GM12878 (cell line): ENCODE measurements around the gene STYXL1. TPM values are rescaled to one million over a fixed set of nuclear protein-coding genes. Genes with fewer than 3 reads are reported as not detected.
A peak's percentile ranks its signal among the peaks of the same experiment; 100 is the strongest.

Source experiments
- ATAC-seq: fragments of 200-7000 bp; cut with Tn5 transposase; 3 replicates; pipeline ENCODE4 v1.9.1; 2020; ENCODE audit warnings: mild to moderate bottlenecking, moderate library complexity
- BruUV-seq: library from RNA; stranded (reverse); fragments of 400-500 nt; replicated peaks from 2 replicates; lab custom pipeline; 2021; lab: Mats Ljungman, UMichigan
- CTCF ChIA-PET: fragments of 300-600 bp; sonication (Branson Sonifier 250); formaldehyde crosslinking; extraction: SDS; loops from one replicate; lab custom pipeline; 2021; ENCODE audit warnings: inconsistent platforms; lab: Yijun Ruan, JAX
- POLR2A ChIA-PET: fragments of 350-600 bp; formaldehyde crosslinking; extraction: SDS; loops from one replicate; lab custom pipeline; 2021; ENCODE audit warnings: inconsistent platforms; lab: Charles Lee
- RAD21 ChIA-PET: fragments of 300-600 bp; sonication (Branson Sonifier 250); formaldehyde crosslinking; loops from one replicate; lab custom pipeline; 2023; ENCODE audit warnings: antibody characterized with exemption; ENCODE audit not compliant: unreplicated experiment; lab: Charles Lee
- SMC1A ChIA-PET: fragments of 300-600 bp; sonication (Branson Sonifier 250); formaldehyde crosslinking; loops from one replicate; lab custom pipeline; 2023; ENCODE audit not compliant: unreplicated experiment, uncharacterized antibody; lab: Charles Lee
- DNase-seq: peaks from one replicate; pipeline ENCODE4 v3.0.0-alpha.2; 2011; ENCODE audit warnings: low read depth, low spot score
- FAIRE-seq: peaks from 3 replicates; lab custom pipeline; 2011; peaks lifted over from hg19 to GRCh38; lab: Jason Lieb, UNC
- H2AFZ ChIP-seq: 2 replicates; pipeline ENCODE4 v1.6.0; 2011; ENCODE audit warnings: low read depth, low read length, control low read depth; ENCODE audit not compliant: control insufficient read depth
- H3K27ac ChIP-seq: 2 replicates; pipeline ENCODE4 v1.5.1; 2011; ENCODE audit warnings: control low read depth; ENCODE audit not compliant: control insufficient read depth, insufficient read depth
- H3K27me3 ChIP-seq, 2 experiments: replicated peaks in 1 of 2; 2 replicates each; pipeline versions ENCODE4 v1.6.0 to v1.6.1; 2011; ENCODE audit warnings: low read length in 1 of 2; ENCODE audit not compliant: control insufficient read depth in 2 of 2, insufficient read depth in 2 of 2
- H3K36me3 ChIP-seq, 2 experiments: 2 replicates each; pipeline ENCODE4 v1.5.1; 2011; ENCODE audit warnings: low read length in 1 of 2; ENCODE audit not compliant: control insufficient read depth in 2 of 2, insufficient read depth in 2 of 2
- H3K4me1 ChIP-seq: 2 replicates; pipeline ENCODE4 v1.6.1; 2011; ENCODE audit warnings: mild to moderate bottlenecking, low read length, moderate library complexity, mixed read lengths; ENCODE audit not compliant: control insufficient read depth, insufficient read depth
- H3K4me2 ChIP-seq: 2 replicates; pipeline ENCODE4 v1.6.0; 2011; ENCODE audit warnings: control low read depth; ENCODE audit not compliant: control insufficient read depth, insufficient read depth
- H3K4me3 ChIP-seq: fragments of 200-600 bp; sonication (generic); 2 replicates; pipeline ENCODE4 v1.5.1; 2016
- H3K79me2 ChIP-seq: 2 replicates; pipeline ENCODE4 v1.6.0; 2011; ENCODE audit warnings: low read length; ENCODE audit not compliant: control insufficient read depth, insufficient read depth
- H3K9ac ChIP-seq: 2 replicates; pipeline ENCODE4 v1.8.0; 2011; ENCODE audit warnings: low read length, control low read depth, mixed read lengths; ENCODE audit not compliant: control insufficient read depth, insufficient read depth
- H3K9me3 ChIP-seq: replicated peaks from 3 replicates; pipeline ENCODE4 v1.5.1; 2011; ENCODE audit warnings: mild to moderate bottlenecking, low read length; ENCODE audit not compliant: control insufficient read depth, insufficient read depth
- H4K20me1 ChIP-seq: 2 replicates; pipeline ENCODE4 v1.6.0; 2011; ENCODE audit not compliant: control insufficient read depth, insufficient read depth
- ATF7 ChIP-seq: fragments of 450-650 bp; IDR thresholded peaks from 2 replicates; pipeline ENCODE4 v1.6.1; 2016; ENCODE audit warnings: low read depth, mild to moderate bottlenecking
- BMI1 ChIP-seq: fragments of 450-650 bp; IDR thresholded peaks from 2 replicates; pipeline ENCODE4 v1.6.1; 2016; ENCODE audit warnings: mild to moderate bottlenecking, moderate library complexity, borderline replicate concordance
- EGR1 ChIP-seq, 2 experiments: IDR thresholded peaks; 1 replicate in 1 of 2; 2 replicates in 1 of 2; pipeline ENCODE4 v1.6.1; 2011 to 2012; ENCODE audit warnings: low read depth in 2 of 2, low read length in 2 of 2, borderline replicate concordance in 1 of 2, mild to moderate bottlenecking in 1 of 2, moderate library complexity in 1 of 2
- IKZF1 ChIP-seq: fragments of 450-650 bp; conservative IDR thresholded peaks from 2 replicates; pipeline ENCODE4 v1.6.1; 2017; ENCODE audit warnings: antibody characterized with exemption, mild to moderate bottlenecking
- KDM1A ChIP-seq: fragments of 200-600 bp; sonication (generic); IDR thresholded peaks from 2 replicates; pipeline ENCODE4 v1.6.1; 2016; ENCODE audit warnings: borderline replicate concordance
- KLF5 ChIP-seq: fragments of 450-650 bp; IDR thresholded peaks from 2 replicates; pipeline ENCODE4 v1.6.1; 2014; ENCODE audit warnings: mild to moderate bottlenecking; ENCODE audit not compliant: partially characterized antibody
- NFYB ChIP-seq: IDR thresholded peaks from 2 replicates; pipeline ENCODE4 v1.6.1; 2011; ENCODE audit warnings: low read depth, mild to moderate bottlenecking, low read length, improper control_type of control experiment, moderate library complexity; ENCODE audit not compliant: insufficient read depth
- NR2C1 ChIP-seq: fragments of 450-650 bp; IDR thresholded peaks from 2 replicates; pipeline ENCODE4 v1.6.1; 2017; ENCODE audit warnings: antibody characterized with exemption, mild to moderate bottlenecking, moderate library complexity
- NR2F1 ChIP-seq: fragments of 450-650 bp; conservative IDR thresholded peaks from 2 replicates; pipeline ENCODE4 v1.6.1; 2017; ENCODE audit warnings: mild to moderate bottlenecking
- POLR2A ChIP-seq: IDR thresholded peaks from 2 replicates; pipeline ENCODE4 v1.6.1; 2011; ENCODE audit warnings: low read depth, mild to moderate bottlenecking, low read length
- POLR2AphosphoS5 ChIP-seq: IDR thresholded peaks from 2 replicates; pipeline ENCODE4 v1.6.1; 2011; ENCODE audit warnings: mild to moderate bottlenecking, low read length, inconsistent platforms
- RCOR1 ChIP-seq: conservative IDR thresholded peaks from 2 replicates; pipeline ENCODE4 v1.6.1; 2012; ENCODE audit warnings: low read depth, low read length, improper control_type of control experiment
- SUZ12 ChIP-seq: fragments of 200-600 bp; sonication (generic); IDR thresholded peaks from one replicate; pipeline ENCODE4 v1.6.1; 2018; ENCODE audit warnings: antibody characterized with exemption, mild to moderate bottlenecking; ENCODE audit not compliant: unreplicated experiment
- WGBS: methylation state at CpG from one replicate; pipeline ENCODE4 v1.1.6; 2016; ENCODE audit warnings: low lambda C conversion rate; ENCODE audit not compliant: insufficient replicate concordance, insufficient coverage; ENCODE audit errors: missing lambda C conversion rate; 5-methylcytosine and 5-hydroxymethylcytosine counted together
- in situ Hi-C: fragments of 300-500 bp; cut with MboI; formaldehyde crosslinking; loops from 9 replicates; pipeline ENCODE4 v1.14.3; 2018; ENCODE audit warnings: mixed read lengths
- intact Hi-C: fragments of 100-400 bp; cut with micrococcal nuclease; formaldehyde crosslinking; loops from one replicate; pipeline ENCODE4 v1.14.2; 2022; ENCODE audit not compliant: unreplicated experiment
- polyA plus RNA-seq, 11 experiments: library from polyadenylated mRNA; depleted of rRNA in 4 of 11; unstranded in 6 of 11; stranded (reverse) in 5 of 11; fragments of >200 nt; fragmentation: Nextera tagmentation in 4 of 11; fragmentation: Illumina TruSeq in 1 of 11; extraction: Ambion mirVana in 4 of 11; extraction: Trizol in 1 of 11; gene quantifications; 1 replicate in 1 of 11; 2 replicates in 10 of 11; pipeline versions ENCODE4 v1.2.1 to v1.2.3, GENCODE V29; 2011 to 2016; ENCODE audit warnings: inconsistent platforms in 2 of 11, missing spikeins in 2 of 11, low read depth in 1 of 11
- total RNA-seq, 4 experiments: library from RNA; depleted of rRNA in 3 of 4; stranded (reverse); fragments of >200 nt in 3 of 4; fragmentation: Illumina TruSeq in 1 of 4; extraction: Trizol in 1 of 4; gene quantifications; 2 replicates each; pipeline versions ENCODE4 v1.2.1 to v1.2.3, GENCODE V29; 2013 to 2021
- TF ChIP-seq, protein P1 (sequence below): fragments of 450-650 bp; conservative IDR thresholded peaks from 2 replicates; pipeline ENCODE4 v1.6.1; 2017; ENCODE audit warnings: mild to moderate bottlenecking, moderate library complexity
- TF ChIP-seq, protein P2 (sequence below): fragments of 450-650 bp; IDR thresholded peaks from 2 replicates; pipeline ENCODE4 v1.6.1; 2014; ENCODE audit warnings: mild to moderate bottlenecking
- TF ChIP-seq, protein P3 (sequence below): IDR thresholded peaks from 2 replicates; pipeline ENCODE4 v1.6.1; 2011; ENCODE audit warnings: borderline replicate concordance, low read depth, mild to moderate bottlenecking, moderate library complexity, low read length; ENCODE audit not compliant: insufficient read depth, poor library complexity, severe bottlenecking

STYXL1 gene
- total and polyA plus RNA-seq, 10 of the 15 experiments (the other 5 are each of a cell fraction or from before 2014, with no cell fraction given), result 18.4 to 65.9 (median 40.7) TPM

DNA sequence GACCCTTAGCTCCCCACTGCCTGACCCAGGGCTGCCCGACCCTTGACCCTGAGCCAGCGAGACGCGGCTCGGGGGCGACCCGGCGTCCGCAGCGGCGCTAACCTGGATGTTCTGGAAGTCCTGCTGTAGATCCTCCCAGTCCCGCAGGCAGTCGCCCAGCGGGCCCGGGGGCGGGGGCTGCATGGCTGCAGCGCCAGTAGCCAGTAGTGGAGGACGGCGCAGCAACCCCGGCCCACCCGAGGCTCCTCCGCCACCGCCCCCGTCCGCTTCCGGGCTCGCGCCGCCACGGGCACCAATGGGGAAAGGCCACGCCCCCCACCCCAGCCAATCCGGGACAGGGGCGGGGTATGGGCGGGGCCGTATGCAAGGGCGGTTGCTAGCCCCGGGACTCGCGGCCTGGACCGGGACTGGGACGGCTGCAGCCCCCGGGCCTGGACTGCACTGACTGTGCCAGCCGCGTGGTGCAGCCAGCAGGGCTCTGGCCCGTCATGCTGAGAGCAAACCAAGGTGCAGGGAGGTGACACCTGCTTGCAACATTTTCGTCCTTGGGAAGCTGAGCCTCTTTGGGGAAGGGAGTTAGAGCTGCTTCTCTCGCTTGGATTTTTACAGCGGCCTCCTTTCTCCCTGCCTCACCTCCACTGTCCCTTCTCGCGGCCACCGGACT, 53.3 kb downstream of the STYXL1 start, which contains the start of gene TMEM120A:
TSS of gene TMEM120A (minus strand) at position 208 of the 664 bp plus-strand sequence. CDS start at position 183, 25 bp downstream.
- WGBS, result 3% methylated on average over 29 of the region's 51 CpGs
- peak within 1 kb of the TSS; percentile 39; the same call in 1 of the 2 replicates for H3K27ac ChIP-seq
- peak within 1 kb of the TSS; percentile 94 for H3K4me2 ChIP-seq
- TF ChIP-seq KLF5 (no peak), RCOR1 (no peak), SUZ12 (no peak), POLR2AphosphoS5 (peak; percentile 49; the same call in 1 of the 2 replicates), NFYB (peak; percentile 90), KDM1A (no peak), IKZF1 (0 out of 2 replicates have a peak, but pooled peaks have one; percentile 30), BMI1 (no peak), EGR1 (IDR thresholded peaks at IDR 0.05; ENCODE audit: borderline replicate concordance in 1 of 2, low read depth in 2 of 2, low read length in 2 of 2) (peak in 1 of 2 experiments; percentile 90; a peak in 2 of 3 replicates), POLR2A (peak; percentile 73), NR2C1 (peak; percentile 77), NR2F1 (peak; percentile 96), ATF7 (no peak)
- TF ChIP-seq, protein P1, sequence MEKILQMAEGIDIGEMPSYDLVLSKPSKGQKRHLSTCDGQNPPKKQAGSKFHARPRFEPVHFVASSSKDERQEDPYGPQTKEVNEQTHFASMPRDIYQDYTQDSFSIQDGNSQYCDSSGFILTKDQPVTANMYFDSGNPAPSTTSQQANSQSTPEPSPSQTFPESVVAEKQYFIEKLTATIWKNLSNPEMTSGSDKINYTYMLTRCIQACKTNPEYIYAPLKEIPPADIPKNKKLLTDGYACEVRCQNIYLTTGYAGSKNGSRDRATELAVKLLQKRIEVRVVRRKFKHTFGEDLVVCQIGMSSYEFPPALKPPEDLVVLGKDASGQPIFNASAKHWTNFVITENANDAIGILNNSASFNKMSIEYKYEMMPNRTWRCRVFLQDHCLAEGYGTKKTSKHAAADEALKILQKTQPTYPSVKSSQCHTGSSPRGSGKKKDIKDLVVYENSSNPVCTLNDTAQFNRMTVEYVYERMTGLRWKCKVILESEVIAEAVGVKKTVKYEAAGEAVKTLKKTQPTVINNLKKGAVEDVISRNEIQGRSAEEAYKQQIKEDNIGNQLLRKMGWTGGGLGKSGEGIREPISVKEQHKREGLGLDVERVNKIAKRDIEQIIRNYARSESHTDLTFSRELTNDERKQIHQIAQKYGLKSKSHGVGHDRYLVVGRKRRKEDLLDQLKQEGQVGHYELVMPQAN, result peak; percentile 79
- TF ChIP-seq, protein P2, sequence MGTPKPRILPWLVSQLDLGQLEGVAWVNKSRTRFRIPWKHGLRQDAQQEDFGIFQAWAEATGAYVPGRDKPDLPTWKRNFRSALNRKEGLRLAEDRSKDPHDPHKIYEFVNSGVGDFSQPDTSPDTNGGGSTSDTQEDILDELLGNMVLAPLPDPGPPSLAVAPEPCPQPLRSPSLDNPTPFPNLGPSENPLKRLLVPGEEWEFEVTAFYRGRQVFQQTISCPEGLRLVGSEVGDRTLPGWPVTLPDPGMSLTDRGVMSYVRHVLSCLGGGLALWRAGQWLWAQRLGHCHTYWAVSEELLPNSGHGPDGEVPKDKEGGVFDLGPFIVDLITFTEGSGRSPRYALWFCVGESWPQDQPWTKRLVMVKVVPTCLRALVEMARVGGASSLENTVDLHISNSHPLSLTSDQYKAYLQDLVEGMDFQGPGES, result 0 out of 2 replicates have a peak, but pooled peaks have one; percentile 5
- TF ChIP-seq, protein P3, sequence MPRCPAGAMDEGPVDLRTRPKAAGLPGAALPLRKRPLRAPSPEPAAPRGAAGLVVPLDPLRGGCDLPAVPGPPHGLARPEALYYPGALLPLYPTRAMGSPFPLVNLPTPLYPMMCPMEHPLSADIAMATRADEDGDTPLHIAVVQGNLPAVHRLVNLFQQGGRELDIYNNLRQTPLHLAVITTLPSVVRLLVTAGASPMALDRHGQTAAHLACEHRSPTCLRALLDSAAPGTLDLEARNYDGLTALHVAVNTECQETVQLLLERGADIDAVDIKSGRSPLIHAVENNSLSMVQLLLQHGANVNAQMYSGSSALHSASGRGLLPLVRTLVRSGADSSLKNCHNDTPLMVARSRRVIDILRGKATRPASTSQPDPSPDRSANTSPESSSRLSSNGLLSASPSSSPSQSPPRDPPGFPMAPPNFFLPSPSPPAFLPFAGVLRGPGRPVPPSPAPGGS, result peak; percentile 48

More for the DNA sequence above, 53.3 kb downstream of the STYXL1 start, which contains the start of gene TMEM120A:
- ATAC-seq, result peak; percentile 99
- DNase-seq, result peak; percentile 49
- intact Hi-C loops (no loop called here), in situ Hi-C loops (no loop called here)
- ChIA-PET POLR2A (interaction anchor here (0.7 to 1.2 kb wide), 4 partner anchors 11 to 30 kb away, joined by 3 to 5 read pairs (median 4); no protein-coding TSS in a partner anchor), SMC1A (interaction anchor here (0.5 kb wide), 1 partner anchor 233 kb away, joined by 3 read pairs; no protein-coding TSS in a partner anchor), CTCF (interaction anchor here (3.4 kb wide), 1 partner anchor 25 kb away, joined by 15 read pairs; no protein-coding TSS in a partner anchor), RAD21 (no interaction called here)
- no TSS peak for BruUV-seq
- Histone ChIP-seq H3K9ac (peak within 1 kb of the TSS; percentile 59; the same call in 1 of the 2 replicates), H4K20me1 (no peaks in the 10 kb centered on the region), H3K4me3 (peak within 1 kb of the TSS; percentile 77), H3K9me3 (no peaks in the 10 kb centered on the region), H2AFZ (peak within 1 kb of the TSS; percentile 81), H3K4me1 (peaks cover 3% of the 10 kb centered on the region), H3K36me3 (no peaks in the 10 kb centered on the region), H3K79me2 (no peaks in the 10 kb centered on the region), H3K27me3 (no peaks in the 10 kb centered on the region)
- peak; percentile 31 for FAIRE-seq
